Uterus (tissue), 2 donors: Measurements from ENCODE around the gene TMEM106B.

Experiments
- CTCF ChIP-seq, 4 experiments: fragments of 200-600 bp in 2 of 4; fragments of 450-650 bp in 2 of 4; sonication (generic) in 2 of 4; IDR thresholded peaks; one replicate each; pipeline ENCODE4 v1.5.1; 2016 to 2019; ENCODE audit warnings: antibody characterized with exemption in 4 of 4, mild to moderate bottlenecking in 2 of 4, moderate library complexity in 1 of 4
- POLR2A ChIP-seq, 2 donors: fragments of 450-650 bp; IDR thresholded peaks; one replicate each; pipeline ENCODE4 v1.6.1; 2016; ENCODE audit warnings: antibody characterized with exemption in 2 of 2, mild to moderate bottlenecking in 1 of 2, moderate library complexity in 1 of 2

GRCh38 chr7:12194426-12194825 is 16.7 kb upstream of the TMEM106B start:
- TF ChIP-seq CTCF (IDR thresholded peaks at IDR 0.05) = no peak
- no peak for TF ChIP-seq POLR2A (IDR thresholded peaks at IDR 0.05)
